Astrocyte of the cerebellum (primary cell): ENCODE measurements around the gene PLEKHM3.

Source experiments
- DNase-seq: peaks from one replicate; pipeline ENCODE4 v3.0.0-alpha.2; 2011; ENCODE audit warnings: low read depth
- H3K4me3 ChIP-seq: 2 replicates; pipeline ENCODE4 v1.5.1; 2011; ENCODE audit warnings: mild to moderate bottlenecking, low read depth, low read length, moderate library complexity
- in situ Hi-C: cut with HindIII; loops from 2 replicates; pipeline ENCODE4 v1.10.0; 2017; ENCODE audit warnings: low sequenced_read_pairs
- TF ChIP-seq, protein P1 (sequence below): IDR thresholded peaks from 2 replicates; pipeline ENCODE4 v1.5.1; 2012; ENCODE audit warnings: low read length, low read depth, moderate library complexity, mild to moderate bottlenecking; ENCODE audit errors: missing control alignments

PLEKHM3 gene

DNA sequence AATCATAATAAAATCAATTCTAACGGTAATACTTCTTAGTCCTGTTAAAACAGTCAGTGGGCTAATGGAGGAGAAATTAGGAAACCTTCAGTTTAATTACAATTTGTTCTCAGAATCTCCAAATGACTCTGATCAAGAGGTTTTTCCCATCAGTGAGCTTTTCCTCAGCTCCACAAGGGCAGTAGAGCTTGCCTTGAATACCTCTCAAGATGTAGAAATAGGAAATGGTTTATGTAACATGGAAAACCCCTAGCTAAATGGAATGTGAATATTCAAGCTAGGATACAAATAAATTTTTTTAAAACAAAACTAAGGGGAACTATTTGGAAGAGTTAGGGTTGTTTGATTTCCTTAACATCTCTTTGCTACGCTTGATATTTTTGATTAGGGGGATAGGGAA, 87.5 kb downstream of the PLEKHM3 start:
- in situ Hi-C loops: no loop called here
- TF ChIP-seq, protein P1, sequence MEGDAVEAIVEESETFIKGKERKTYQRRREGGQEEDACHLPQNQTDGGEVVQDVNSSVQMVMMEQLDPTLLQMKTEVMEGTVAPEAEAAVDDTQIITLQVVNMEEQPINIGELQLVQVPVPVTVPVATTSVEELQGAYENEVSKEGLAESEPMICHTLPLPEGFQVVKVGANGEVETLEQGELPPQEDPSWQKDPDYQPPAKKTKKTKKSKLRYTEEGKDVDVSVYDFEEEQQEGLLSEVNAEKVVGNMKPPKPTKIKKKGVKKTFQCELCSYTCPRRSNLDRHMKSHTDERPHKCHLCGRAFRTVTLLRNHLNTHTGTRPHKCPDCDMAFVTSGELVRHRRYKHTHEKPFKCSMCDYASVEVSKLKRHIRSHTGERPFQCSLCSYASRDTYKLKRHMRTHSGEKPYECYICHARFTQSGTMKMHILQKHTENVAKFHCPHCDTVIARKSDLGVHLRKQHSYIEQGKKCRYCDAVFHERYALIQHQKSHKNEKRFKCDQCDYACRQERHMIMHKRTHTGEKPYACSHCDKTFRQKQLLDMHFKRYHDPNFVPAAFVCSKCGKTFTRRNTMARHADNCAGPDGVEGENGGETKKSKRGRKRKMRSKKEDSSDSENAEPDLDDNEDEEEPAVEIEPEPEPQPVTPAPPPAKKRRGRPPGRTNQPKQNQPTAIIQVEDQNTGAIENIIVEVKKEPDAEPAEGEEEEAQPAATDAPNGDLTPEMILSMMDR: no peak
- no peak overlapping the region for H3K4me3 ChIP-seq
- DNase-seq: no peak

DNA sequence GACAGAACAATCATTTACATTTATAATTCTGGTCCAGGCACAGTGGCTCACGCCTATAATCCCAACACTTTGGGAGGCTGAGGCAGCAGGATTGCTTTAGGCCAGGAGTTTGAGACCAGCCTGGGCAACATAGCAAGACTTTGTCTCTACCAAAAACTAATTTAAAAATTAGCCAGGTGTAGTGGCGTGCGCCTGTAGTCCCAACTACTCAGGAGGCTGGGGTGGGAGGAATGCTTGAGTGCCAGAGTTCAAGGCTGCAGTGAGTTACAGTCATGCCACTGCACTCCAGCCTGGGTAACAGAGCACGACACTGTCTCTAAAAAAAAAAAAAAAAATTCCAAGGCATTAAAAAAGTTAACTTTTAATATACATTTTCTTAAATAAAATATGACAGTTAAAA, 88.1 kb downstream of the PLEKHM3 start:
- in situ Hi-C loops: no loop called here
- TF ChIP-seq, protein P1: no peak
- no peak overlapping the region for H3K4me3 ChIP-seq
- no peak for DNase-seq

DNA sequence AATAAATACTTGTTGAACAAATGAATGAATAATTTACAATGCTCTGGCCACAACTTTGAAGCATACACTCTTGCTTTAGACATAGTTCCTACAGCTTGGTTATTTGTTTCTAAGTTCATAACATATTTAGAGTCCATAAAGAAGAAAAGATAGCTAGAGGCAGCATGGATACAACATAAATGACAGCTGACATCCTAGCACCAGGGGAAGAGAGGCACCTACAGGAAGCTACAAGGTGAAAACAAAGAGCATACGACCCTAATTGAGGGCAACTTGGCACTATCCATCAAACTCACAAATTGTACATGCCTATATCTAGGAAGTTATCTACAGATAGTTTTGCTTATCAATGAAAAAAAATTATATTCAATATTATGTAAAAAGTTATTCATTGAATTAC, 88.9 kb downstream of the PLEKHM3 start:
- in situ Hi-C loops: no loop called here
- TF ChIP-seq, protein P1: no peak

DNA sequence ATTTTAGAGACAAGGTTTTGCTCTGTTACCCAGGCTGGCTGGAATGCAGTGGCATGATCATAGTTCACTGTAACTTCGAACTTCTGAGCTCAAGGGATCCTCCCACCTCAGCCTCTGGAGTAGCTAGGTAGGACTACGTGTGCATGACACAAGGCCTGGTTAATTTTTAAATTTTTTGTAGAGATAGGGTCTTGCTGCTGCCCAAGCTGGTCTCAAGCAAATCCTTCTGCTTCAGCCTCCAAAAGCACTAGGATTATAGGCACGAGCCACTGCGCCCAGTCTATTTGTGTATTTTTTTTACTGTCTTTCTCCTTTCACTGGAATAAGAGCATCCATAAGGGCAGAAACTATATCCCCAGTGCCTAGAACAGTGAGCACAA, 89.3 kb downstream of the PLEKHM3 start:
- TF ChIP-seq, protein P1: no peak
- H3K4me3 ChIP-seq: no peak overlapping the region
- in situ Hi-C loops: no loop called here
- no peak for DNase-seq

More for the DNA sequence above, 88.9 kb downstream of the PLEKHM3 start:
- H3K4me3 ChIP-seq: no peak overlapping the region
- no peak for DNase-seq

DNA sequence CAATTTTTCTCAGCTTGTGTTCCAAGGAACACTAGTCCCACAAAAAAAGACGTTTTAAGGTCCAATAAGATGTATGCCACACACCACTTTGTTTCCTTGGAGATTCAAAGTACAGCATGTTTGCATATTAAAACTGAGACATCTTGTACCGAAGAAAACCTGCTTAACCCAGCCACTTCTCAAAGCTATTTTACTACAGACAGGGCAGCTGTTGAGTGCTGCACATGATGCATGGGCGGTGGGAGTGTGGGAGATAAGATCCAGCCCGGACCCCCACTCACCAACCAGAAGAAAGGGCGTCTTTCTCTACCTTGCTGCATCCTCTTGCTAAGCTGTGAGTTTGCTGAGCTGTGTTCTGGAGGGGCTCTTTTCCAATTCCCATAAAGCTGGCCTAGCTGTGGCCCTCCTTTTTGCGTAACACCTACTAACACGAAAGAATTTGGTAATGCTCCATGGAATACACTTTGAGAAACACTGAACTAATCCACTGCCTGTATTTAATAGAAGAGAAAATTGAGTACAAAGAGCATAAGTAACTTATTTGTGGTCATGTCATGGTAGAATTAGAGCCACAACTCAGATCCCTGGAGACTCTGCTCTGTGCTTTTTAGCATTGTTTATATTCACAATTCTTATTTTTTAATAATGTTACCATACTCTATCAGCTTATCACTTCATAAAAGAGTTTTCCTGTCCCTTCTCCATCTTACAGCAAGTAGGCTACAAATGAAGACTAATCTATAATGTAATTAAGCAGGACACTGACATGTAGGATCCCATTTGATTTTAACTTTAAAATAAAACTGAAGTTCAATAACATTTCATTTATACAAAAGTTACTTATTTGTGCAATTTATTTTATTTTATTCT, 90.0 kb downstream of the PLEKHM3 start:
- H3K4me3 ChIP-seq: no peak overlapping the region
- no peak for DNase-seq
- in situ Hi-C loops: no loop called here
- TF ChIP-seq, protein P1: no peak

DNA sequence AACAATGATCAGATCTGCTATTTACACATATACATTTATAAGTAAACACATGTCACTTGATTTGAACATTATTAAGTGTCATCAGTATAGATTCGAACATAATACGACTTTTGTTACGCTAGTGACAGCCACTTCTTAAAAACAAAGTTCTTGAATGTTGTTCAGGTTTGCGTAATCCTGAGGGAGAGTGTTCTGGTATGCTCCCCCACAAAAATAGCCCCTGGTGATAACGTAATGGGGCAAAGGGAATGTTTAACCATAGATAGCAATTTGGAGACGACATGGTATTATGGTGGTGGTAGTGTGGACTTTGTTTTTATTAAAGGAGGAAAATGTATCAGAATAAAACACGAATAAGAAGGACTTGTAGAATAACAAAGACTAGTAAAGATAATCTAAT, 90.6 kb downstream of the PLEKHM3 start:
- TF ChIP-seq, protein P1: no peak
- DNase-seq: no peak
- in situ Hi-C loops: no loop called here
- no peak overlapping the region for H3K4me3 ChIP-seq
